Fibroblast of skin of left biceps (primary cell): Measurements from ENCODE around the gene HSBP1L1.
"Not testable (repeated sequence)": the region's sequence is repeated elsewhere in the genome, so short reads cannot be mapped to it uniquely, and the experiment has no call there.

ENCODE experiments used
- DNase-seq, 2 experiments: peaks; one replicate each; pipeline ENCODE4 v3.0.0-alpha.2; 2013; ENCODE audit warnings: low read depth in 2 of 2

The HSBP1L1 gene

DNA sequence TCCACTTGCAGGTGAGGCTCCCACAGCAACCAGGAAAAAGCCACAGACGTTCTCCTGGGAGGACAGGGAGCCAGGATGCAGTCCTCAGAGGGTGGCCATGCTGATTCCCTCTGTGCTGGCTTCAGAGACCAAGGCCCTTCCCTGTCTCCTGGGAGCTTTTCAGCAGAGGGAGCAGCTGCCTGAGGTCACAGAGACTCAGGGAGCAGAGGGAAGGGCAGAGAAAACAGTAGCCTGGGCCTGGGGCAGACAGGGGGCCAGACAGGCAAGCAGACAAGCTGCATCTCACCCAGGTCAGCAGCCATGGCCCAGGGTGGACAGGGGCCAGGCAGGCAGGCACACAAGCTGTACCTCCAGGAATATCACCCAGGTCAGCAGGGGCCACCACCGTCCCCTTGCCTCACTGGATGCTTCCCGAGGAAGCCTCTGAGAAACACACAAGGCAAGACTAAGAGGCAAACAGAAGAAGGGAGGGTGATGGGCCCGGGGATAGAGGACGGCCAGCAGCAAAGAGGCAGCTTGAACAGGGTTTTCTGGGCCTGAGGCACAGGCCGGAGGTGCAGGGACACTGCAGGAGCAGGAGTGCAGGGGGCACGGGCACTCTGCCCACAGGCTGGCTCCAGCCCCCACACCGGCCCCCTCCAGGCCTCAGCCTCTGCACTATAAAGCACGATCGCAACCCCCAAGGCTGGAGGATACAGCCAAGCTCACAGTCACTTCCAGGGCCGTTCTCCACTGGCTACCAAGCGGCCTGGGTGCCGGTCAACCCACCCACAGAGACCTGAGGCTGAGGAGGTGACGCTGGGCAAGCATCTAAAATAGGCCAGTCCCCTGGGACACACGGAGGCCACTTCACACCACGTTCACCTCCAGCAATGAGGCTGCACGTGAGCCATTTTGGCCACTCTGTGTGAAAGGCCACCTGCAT lies 19.1 kb upstream of the HSBP1L1 start:
- DNase-seq = no peak

DNA sequence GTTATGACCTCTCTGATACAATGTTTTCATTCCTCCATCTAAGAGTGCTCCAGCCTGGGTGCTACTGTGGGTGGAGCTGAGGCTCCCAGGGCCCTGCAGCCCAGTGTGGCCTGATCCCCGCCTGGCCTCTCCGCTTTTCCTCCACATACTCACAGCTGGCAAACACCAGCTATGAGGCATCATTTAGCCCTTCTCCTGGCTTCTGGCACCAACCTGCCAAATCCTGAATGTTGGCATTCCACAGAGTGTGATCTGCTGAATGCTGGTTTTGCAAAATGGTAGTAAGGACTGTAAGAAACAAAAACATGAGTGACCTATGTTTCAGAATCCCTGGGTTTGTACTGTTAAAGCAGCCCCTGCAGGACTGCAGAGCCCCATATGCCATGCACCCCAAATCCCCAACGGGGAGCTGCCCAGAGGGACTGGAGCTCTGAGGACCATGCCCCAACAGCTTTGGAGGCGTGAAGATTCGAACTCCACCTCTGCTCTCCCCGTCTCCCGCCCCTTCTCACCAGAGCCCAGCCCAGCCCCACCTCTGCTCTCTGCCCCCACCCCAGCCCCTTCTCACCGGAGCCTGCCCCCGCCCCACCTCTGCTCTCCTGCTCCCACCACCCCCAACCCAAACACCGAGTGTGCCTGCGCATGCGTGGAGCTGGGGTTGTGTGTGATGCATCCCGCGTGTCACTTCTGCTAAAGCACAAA lies 17.2 kb upstream of the HSBP1L1 start:
- no peak for DNase-seq

DNA sequence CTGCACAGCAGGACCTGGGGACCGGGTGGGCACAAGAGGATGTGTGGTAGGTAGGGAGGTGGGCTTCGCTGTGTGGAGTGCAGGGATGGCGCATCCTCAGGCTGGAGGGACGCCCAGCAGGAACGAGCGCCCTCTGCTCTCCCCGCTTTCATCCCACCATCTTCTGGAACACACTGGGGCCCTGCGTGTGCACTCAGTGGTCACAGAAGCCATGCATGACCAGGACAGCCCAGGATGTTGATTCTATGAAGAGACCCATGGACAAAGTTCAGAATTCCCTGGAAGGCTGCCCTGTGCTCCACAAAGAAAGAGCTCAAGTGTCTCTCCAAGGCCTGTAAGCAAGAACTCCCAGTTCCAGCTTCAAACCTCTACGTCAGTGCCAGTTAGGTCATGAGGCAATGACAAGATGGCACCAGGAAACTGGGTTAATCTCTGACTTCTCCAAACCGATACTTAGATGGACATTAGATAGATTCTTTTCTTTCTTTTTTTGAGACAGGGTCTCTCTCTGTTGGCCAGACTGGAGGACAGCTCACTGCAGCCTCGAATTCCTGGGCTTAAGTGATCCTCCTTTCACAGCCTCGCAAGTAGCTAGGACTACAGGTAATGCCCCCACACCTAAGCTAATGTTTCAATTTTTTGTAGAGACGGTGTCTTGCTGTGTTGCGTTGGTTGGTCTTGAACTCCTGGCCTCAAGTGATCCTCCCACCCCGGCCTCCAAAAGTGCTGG lies 16.4 kb upstream of the HSBP1L1 start:
- no peak for DNase-seq

GRCh38 chr18:79948719-79949411 lies 15.6 kb upstream of the HSBP1L1 start:
- no peak for DNase-seq

DNA sequence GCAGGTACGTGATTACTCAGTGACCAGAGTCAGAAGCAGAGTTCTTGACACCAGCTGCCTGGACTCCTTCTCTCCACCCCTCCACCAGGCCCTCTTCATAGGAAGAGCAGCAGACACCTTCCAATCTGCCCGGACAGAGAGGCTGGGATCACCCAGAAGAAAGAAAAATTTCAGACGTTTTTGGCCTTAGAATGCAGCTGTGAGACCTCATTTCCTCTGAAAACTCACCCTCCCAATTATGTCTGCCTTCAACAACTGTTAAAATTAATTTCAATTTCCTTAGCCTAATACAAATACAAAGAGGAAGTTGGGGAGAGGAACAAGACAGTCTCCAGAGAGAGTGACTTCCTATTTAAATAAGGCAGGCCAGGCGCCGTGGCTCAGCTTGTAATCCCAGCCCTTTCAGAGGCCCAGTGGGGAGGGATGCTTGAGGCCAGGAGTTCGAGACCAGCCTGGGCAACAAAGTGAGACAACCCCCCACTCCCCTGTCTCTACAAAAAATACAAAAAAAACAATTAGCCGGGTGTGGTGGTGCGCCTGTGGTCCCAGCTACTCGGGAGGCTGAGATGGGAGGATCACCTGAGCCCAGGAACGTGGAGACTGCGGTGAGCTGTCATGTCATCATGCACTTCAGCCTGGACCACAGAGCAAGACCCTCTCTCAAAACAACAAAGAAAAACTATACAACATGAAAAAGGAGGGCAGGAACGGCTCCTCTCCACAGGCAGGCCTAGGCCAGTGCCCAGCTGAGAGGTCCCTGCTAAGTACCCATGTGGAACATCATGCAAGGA lies 14.6 kb upstream of the HSBP1L1 start:
- no peak for DNase-seq

GRCh38 chr18:79950515-79951341 lies 13.7 kb upstream of the HSBP1L1 start:
- DNase-seq = no peak

- peak; percentile 50 to 64 for DNase-seq
Measured at GRCh38 chr18:79951545-79952455, 12.6 kb upstream of the HSBP1L1 start, which contains the start of gene SLC66A2. Gene SLC66A2, minus strand, starts transcription at chr18:79951653. Its CDS starts 727 bp downstream, at chr18:79950926.

DNA sequence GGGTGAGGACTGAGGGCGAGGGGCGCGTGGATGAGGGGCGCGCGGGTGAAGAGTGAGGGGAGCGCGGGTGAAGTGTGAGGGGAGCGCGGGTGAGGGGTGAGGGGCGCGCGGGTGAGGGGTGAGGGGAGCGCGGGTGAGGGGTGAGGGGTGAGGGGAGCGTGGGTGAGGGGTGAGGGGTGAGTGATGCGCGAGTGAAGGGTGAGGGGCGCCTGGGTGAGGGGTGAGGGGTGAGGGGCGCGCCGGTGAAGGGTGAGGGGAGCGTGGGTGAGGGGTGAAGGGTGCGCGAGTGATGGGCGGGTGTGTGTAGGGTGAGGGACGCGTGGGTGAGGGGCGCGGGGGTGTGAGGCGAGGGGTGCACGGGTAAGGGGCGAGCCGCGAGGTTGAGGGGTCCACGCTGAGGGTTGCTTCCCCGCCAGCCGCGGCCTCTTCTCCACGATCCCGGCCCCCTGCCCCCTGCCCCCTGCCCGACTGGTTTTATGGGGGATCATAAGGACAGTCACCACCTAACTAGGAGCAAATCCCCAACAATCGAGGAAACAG lies 11.9 kb upstream of the HSBP1L1 start:
- no peak for DNase-seq

DNA sequence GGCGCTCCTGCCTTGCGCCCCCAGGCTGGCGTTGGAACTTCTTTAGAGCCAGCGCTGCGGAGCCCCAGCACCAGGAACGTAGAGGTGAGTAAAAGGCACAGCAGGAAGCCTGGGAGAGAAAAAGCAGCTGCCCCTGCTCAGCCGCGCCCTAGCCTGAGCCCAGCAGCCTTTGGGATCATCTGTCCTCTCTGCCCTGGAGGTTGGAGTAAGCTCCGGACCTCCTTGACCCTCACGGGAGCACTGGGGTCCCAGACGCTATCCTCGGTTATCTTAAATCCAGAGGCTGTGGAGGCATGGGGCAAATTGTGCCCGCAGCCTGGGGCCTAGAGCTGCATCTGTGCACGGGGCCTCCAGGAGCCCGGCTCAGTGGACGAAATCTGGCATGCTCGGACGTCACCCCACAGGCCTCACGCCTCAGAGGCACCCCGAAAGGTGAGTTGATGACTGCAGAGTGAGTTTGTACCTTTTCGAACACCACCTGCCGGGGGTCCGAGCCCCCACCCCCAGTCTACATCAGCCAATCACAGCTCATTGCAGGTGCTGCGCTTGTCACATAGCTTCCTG lies 11.4 kb upstream of the HSBP1L1 start:
- DNase-seq = no peak

DNA sequence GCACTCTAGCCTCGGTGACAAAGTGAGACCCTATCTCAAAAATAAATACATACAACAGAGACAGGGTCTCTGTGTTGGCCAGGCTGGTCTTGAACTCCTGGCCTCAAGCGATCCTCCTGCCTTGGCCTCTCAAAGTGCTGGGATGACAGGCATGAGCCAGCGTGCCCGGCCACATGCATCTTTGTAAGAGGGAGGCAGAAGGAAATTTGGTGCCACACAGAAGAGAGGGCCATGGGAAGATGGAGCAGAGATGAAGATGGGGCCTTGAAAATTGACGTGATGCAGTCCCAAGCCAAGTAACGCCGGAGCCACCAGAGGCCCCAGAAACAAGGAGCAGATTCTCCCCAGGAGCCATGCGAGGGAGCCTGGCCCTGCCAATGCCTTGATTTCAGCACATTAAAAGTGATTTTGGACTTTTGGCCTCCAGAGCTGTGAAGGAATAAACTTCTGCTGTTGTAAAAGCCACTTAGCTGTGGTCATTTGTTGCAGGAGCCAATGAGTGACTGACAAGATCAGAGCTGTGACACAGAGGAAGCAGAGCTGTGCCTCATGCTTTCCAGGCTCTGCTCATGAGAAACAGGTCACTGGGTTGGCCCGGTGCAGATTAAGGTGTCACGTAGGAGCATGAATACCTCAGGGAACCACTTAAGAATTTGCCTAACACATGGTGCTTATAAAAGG lies 10.3 kb upstream of the HSBP1L1 start:
- DNase-seq = no peak

- DNase-seq = no peak
Measured at GRCh38 chr18:79954791-79955190, 9.7 kb upstream of the HSBP1L1 start.

DNA sequence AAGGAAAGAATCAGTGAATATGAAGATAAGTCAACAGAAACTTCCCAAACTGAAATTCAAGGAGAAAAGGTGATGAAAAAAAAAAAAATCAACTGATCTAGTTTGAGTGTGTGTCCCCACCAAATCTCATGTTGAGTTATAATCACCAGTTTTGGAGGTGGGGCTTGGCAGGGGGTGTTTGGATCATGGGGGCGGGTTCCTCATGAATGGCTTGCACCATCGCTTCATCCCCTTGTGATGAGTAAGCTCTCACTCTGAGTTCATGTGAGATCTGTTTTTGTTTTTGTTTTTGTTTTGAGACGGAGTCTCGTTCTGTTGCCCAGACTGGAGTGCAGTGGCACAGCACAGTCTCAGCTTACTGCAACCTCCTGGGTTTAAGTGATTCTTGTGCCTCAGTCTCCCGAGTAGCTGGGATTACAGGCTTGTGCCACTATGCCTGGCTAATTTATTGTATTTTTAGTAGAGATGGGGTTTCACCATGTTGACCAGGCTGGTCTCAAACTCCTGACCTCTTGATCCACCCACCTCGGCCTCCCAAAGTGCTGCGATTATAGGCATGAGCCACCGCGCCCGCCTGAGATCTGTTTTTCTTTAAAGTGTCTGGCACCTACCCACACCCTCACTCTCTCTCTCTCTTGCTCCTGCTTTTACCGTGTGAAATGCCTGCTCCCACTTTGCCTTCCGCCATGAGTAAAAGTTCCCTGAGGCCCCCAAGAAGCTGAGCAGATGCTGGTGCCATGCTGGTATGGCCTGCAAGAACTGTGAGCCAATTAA lies 9.0 kb upstream of the HSBP1L1 start:
- no peak for DNase-seq

GRCh38 chr18:79956276-79956675 lies 8.2 kb upstream of the HSBP1L1 start:
- DNase-seq = no peak

DNA sequence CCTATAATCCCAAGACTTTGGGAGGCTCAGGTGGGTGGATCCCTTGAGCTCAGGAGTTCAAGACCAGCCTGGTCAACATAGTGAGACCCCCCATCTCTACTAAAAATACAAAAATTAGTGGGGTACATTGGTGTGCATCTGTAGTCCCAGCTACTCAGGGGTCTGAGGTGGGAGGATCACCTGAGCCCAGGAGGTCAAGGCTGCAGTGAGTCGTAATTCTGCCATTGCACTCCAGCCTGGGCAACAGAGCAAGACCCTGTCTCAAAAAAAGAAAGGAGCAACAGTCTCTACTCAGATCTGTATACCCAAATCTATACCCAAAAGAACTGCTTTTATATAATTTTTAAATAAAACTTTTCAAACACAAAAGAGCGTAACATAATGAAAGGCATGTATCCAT lies 5.5 kb upstream of the HSBP1L1 start:
- DNase-seq = no peak

DNA sequence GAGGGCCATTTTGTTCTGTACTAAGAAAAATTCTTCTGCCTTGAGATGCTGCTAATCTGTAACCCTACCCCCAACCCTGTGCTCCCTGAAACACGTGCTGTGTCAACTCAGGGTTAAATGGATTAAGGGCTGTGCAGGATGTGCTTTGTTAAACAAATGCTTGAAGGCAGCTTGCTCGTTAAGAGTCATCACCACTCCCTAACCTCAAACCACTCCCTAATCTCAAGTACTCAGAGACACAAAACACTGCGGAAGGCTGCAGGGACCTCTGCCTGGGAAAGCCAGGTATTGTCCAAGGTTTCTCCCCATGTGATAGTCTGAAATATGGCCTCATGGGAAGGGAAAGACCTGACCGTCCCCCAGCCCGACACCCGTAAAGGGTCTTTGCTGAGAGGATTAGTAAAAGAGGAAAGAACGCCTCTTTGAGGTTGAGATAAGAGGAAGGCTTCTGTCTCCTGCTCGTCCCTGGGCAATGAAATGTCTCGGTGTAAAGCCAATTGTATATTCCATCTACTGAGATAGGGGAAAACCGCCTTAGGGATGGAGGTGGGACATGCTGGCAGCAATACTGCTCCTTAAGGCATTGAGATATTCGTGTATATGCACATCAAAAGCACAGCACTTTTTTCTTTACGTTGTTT lies 4.2 kb upstream of the HSBP1L1 start:
- DNase-seq = not testable (repeated sequence)

DNA sequence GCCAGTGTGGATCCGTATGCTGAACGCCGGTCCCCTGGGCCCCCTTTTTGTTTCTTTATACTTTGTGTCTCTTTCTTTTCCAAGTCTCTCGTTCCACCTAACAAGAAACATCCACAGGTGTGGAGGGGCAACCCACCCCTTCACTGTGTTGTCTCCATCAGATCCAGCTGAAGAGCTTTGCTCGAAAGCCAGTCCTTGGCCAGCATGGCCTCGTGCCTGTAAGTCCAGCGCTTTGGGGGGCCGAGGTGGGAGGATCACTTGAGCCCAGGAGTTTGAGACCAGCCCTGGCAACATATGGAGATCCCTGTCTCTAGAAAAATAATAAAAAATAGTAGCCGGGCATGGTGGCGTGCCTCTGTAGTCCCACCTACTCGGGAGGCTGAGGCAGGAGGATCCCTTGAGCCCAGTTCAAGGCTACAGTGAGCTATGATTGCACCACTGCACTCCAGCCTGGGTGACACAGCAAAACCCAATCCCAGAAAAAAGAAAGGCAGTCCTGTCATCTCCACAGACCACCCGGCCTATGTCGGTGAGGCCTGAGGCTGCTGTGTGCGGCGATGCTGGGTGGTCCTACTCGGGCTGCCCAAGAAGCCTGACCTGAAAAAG lies 3.4 kb upstream of the HSBP1L1 start:
- no peak for DNase-seq
